Measurements from ENCODE around the gene FGF22. TPM values are rescaled to one million over a fixed set of nuclear protein-coding genes. Genes with fewer than 3 reads are reported as not detected.

Gene FGF22
- total and polyA plus RNA-seq, 2 of the 13 experiments (the other 11 are each of a cell fraction or from before 2014, with no cell fraction given), result 0.24 TPM; not detected in 1

DNA sequence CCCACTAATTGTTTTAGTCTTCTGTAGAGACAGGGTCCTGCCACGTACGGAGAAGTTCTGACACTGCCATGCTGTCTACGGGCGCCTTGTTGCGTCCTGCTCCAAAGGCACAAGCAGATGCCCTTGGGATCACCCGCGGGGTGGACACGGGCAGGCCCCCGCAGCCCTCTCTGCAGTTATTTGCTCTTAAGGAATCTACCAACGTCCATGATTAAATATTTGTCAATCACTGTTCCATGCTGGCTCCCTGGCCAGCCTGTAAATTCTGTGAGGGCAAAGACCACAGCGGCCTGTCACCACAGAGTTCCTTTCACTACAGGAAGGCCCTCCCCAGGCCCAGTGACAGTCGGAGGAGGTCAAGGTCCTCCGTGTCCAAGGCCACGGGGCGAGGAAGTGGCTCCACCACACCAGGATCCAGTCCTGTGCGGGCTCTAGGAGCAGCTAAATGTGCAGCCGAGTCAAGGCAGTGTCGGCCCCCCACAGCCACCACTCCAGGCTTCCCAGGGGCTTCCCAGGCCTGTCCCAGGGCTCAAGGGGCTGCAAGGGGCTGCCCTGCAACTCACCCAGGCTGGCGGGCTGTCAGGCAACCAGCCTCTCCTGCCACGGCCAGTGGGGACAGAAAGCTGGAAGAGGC, 21.2 kb downstream of the FGF22 start (continued):
- TF ChIP-seq, protein P1, sequence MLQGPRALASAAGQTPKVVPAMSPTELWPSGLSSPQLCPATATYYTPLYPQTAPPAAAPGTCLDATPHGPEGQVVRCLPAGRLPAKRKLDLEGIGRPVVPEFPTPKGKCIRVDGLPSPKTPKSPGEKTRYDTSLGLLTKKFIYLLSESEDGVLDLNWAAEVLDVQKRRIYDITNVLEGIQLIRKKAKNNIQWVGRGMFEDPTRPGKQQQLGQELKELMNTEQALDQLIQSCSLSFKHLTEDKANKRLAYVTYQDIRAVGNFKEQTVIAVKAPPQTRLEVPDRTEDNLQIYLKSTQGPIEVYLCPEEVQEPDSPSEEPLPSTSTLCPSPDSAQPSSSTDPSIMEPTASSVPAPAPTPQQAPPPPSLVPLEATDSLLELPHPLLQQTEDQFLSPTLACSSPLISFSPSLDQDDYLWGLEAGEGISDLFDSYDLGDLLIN (CRISPR knock-in tag; IDR thresholded peaks at IDR 0.05; ENCODE audit: borderline replicate concordance), result no peak
- TF ChIP-seq, protein P2, sequence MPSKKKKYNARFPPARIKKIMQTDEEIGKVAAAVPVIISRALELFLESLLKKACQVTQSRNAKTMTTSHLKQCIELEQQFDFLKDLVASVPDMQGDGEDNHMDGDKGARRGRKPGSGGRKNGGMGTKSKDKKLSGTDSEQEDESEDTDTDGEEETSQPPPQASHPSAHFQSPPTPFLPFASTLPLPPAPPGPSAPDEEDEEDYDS (CRISPR knock-in tag; IDR thresholded peaks at IDR 0.05), result peak; percentile 75
- TF ChIP-seq MAFG (CRISPR knock-in tag; IDR thresholded peaks at IDR 0.05) (no peak), GTF2F1 (IDR thresholded peaks at IDR 0.05; ENCODE audit: low read length) (no peak), ZNF484 (CRISPR knock-in tag; IDR thresholded peaks at IDR 0.05; ENCODE audit: borderline replicate concordance, low read depth) (no peak), HNRNPUL1 (IDR thresholded peaks at IDR 0.05; ENCODE audit: low read depth, low read length) (no peak), TCF7L2 (IDR thresholded peaks at IDR 0.05; ENCODE audit: low read depth, low read length) (no peak), MBNL3 (CRISPR knock-in tag; conservative IDR thresholded peaks at IDR 0.05) (no peak), MTF1 (CRISPR knock-in tag; IDR thresholded peaks at IDR 0.05) (no peak), MYNN (CRISPR knock-in tag; IDR thresholded peaks at IDR 0.05; ENCODE audit: low read depth) (no peak), NFE2L1 (CRISPR knock-in tag; IDR thresholded peaks at IDR 0.05; ENCODE audit: borderline replicate concordance) (no peak), ZBTB8A (CRISPR knock-in tag; IDR thresholded peaks at IDR 0.05; ENCODE audit: borderline replicate concordance, low read depth) (no peak), REXO4 (CRISPR knock-in tag; IDR thresholded peaks at IDR 0.05; ENCODE audit: borderline replicate concordance) (no peak), ZNF557 (CRISPR knock-in tag; IDR thresholded peaks at IDR 0.05) (0 out of 2 replicates have a peak, but pooled peaks have one; percentile 45), MED13 (CRISPR knock-in tag; IDR thresholded peaks at IDR 0.05) (0 out of 2 replicates have a peak, but pooled peaks have one; percentile 13), ZNF816 (CRISPR knock-in tag; IDR thresholded peaks at IDR 0.05; ENCODE audit: borderline replicate concordance) (no peak), KDM1A (CRISPR knock-in tag; IDR thresholded peaks at IDR 0.05) (no peak), ZBTB1 (CRISPR knock-in tag; IDR thresholded peaks at IDR 0.05; ENCODE audit: borderline replicate concordance) (no peak), NFATC3 (CRISPR knock-in tag; IDR thresholded peaks at IDR 0.05) (no peak), MED1 (CRISPR knock-in tag; IDR thresholded peaks at IDR 0.05) (peak; percentile 94)
- TF ChIP-seq, protein P3, sequence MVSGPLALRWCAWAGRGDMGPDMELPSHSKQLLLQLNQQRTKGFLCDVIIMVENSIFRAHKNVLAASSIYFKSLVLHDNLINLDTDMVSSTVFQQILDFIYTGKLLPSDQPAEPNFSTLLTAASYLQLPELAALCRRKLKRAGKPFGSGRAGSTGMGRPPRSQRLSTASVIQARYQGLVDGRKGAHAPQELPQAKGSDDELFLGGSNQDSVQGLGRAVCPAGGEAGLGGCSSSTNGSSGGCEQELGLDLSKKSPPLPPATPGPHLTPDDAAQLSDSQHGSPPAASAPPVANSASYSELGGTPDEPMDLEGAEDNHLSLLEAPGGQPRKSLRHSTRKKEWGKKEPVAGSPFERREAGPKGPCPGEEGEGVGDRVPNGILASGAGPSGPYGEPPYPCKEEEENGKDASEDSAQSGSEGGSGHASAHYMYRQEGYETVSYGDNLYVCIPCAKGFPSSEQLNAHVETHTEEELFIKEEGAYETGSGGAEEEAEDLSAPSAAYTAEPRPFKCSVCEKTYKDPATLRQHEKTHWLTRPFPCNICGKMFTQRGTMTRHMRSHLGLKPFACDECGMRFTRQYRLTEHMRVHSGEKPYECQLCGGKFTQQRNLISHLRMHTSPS (CRISPR knock-in tag; IDR thresholded peaks at IDR 0.05; ENCODE audit: low read depth), result no peak
- TF ChIP-seq, protein P4, sequence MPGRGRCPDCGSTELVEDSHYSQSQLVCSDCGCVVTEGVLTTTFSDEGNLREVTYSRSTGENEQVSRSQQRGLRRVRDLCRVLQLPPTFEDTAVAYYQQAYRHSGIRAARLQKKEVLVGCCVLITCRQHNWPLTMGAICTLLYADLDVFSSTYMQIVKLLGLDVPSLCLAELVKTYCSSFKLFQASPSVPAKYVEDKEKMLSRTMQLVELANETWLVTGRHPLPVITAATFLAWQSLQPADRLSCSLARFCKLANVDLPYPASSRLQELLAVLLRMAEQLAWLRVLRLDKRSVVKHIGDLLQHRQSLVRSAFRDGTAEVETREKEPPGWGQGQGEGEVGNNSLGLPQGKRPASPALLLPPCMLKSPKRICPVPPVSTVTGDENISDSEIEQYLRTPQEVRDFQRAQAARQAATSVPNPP (CRISPR knock-in tag; IDR thresholded peaks at IDR 0.05), result peak; percentile 46; the same call in 1 of the 2 replicates
- TF ChIP-seq, protein P5, sequence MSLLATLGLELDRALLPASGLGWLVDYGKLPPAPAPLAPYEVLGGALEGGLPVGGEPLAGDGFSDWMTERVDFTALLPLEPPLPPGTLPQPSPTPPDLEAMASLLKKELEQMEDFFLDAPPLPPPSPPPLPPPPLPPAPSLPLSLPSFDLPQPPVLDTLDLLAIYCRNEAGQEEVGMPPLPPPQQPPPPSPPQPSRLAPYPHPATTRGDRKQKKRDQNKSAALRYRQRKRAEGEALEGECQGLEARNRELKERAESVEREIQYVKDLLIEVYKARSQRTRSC (CRISPR knock-in tag; IDR thresholded peaks at IDR 0.05; ENCODE audit: low read depth), result no peak
- TF ChIP-seq, protein P6, sequence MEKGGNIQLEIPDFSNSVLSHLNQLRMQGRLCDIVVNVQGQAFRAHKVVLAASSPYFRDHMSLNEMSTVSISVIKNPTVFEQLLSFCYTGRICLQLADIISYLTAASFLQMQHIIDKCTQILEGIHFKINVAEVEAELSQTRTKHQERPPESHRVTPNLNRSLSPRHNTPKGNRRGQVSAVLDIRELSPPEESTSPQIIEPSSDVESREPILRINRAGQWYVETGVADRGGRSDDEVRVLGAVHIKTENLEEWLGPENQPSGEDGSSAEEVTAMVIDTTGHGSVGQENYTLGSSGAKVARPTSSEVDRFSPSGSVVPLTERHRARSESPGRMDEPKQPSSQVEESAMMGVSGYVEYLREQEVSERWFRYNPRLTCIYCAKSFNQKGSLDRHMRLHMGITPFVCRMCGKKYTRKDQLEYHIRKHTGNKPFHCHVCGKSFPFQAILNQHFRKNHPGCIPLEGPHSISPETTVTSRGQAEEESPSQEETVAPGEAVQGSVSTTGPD (CRISPR knock-in tag; IDR thresholded peaks at IDR 0.05), result peak; percentile 62; the same call in 1 of the 2 replicates
